G401 (cell line): ENCODE results near the gene NDUFV2. TPM values are rescaled to one million over a fixed set of nuclear protein-coding genes. Genes with fewer than 3 reads are reported as not detected.

Experiments used
- DNase-seq: peaks from one replicate; pipeline ENCODE4 v3.0.0-alpha.2; 2015; ENCODE audit warnings: low spot score
- in situ Hi-C: cut with HindIII; loops from 2 replicates; pipeline ENCODE4 v1.10.0; 2016; ENCODE audit warnings: low sequenced_read_pairs, mixed read lengths
- total RNA-seq: library from RNA; depleted of rRNA; stranded (reverse); fragments of >200 nt; shearing (Covaris generic); gene quantifications from 2 replicates; pipeline ENCODE4 v1.2.3, GENCODE V29; 2014; rRNA removed

NDUFV2 gene
- total RNA-seq, 1 experiment from 2014 or later = 286 TPM

DNA sequence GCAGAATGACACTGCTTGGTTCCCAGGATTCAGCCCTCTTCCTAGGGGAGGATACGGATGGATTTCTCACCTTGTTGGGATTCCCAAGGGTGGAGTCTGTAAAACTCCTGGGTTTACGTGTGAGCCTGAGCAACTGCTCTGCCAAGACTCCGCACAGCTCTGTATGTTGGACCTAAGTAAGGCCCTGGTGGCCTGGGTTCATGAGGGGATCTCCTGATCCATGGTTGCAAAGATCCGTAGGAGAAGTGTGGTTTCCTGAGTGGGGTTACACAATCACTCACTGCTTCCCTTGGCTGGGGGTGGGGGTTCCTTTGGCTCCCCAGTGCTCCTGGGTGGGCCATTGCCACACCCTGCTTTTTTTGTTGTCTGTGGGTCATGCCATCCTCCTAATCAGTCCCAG lies 71.8 kb downstream of the NDUFV2 start:
- no peak for DNase-seq
- in situ Hi-C loops = no loop called here

DNA sequence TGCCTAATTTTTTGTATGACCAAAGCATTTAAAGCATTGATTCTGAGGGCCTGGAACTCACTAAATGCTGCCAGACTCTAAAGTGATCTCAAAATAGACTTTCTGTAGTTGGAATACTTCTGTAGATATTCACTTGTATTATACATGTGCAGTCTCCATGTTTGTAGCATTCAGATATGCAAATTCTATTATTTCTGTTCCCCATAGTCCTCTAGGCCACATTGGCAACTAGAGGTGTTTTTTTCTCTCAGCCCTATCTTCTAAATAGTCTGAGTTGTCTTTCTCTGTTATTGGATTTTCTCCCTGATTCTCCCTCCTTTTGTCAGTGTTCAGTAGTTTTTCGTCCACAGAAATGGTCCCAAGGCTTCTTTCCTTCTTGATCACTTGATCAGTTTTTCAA lies 72.6 kb downstream of the NDUFV2 start:
- in situ Hi-C loops = no loop called here
- DNase-seq = no peak

DNA sequence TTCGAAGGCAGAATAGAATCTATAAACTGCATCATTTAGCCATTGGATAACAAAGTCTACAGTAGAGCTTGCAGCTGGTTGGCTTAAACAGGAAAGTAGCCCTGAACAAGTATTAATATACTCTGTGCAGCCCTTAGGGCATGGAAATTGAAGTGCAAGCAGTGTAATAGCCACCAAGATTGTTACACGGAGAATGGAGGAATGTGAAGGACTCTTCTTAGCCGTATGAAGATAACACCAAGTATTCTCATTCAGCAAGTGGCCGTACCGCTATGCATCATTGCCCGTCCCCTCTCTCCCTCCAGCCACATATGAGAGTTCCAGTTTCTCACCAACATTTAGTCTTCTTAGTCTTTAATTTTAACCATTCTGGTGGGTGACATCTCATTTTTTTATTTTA lies 74.5 kb downstream of the NDUFV2 start:
- in situ Hi-C loops = no loop called here
- no peak for DNase-seq

DNA sequence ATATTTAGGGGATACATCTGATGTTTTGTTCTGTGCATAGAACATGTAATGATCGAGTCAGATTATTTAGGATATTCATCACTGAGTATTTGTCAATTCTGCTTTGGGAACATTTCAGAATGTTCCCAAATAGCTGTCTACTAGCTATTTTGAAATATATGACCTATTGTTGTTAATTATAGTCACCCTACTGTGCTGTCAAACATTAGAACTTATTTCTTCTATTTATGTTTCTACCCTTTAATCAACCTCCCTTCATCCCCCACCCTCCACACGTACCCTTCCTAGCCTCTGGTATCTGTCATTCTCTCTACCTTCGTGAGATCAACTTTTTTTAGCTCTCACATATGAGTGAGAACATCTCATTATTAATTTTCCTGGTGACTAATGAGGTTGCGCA lies 75.0 kb downstream of the NDUFV2 start:
- no peak for DNase-seq
- in situ Hi-C loops = no loop called here

DNA sequence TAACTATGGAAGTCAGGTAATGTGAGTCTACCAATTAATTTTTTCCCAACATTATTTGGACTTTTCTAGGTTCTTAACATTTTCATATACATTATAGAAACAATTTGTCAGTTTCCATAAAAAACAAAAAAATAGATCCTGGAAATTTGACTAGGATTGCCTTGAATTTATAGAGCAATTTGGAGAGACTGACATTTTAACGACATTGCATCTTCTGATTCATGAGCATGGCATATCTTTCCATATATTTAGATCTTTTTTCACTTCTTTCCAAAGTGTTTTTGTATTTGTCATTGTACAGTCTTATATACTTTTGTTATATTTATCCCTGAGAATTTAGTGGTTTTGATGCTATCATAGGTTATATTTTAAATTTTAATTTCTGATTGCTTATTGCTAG lies 76.1 kb downstream of the NDUFV2 start:
- no peak for DNase-seq
- in situ Hi-C loops = no loop called here

DNA sequence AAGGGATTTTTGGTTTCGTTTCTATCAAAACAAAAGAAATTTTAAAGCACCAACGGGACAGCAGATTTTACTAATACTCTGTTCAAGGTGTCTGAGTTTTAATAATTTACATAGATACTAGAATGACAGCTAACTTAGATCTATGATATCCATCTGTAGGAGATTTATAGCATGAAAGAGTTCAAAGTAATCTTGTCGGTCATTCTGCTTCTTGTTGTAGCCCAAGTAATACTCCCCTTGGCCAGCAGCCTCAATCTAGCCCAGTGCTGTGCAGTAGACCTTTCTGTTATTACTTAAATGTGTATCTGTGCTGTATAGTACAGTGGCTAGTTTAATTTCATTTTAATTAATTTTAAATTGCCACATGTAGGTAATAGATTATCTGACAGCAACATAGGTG lies 78.8 kb downstream of the NDUFV2 start:
- DNase-seq = no peak
- in situ Hi-C loops = no loop called here

DNA sequence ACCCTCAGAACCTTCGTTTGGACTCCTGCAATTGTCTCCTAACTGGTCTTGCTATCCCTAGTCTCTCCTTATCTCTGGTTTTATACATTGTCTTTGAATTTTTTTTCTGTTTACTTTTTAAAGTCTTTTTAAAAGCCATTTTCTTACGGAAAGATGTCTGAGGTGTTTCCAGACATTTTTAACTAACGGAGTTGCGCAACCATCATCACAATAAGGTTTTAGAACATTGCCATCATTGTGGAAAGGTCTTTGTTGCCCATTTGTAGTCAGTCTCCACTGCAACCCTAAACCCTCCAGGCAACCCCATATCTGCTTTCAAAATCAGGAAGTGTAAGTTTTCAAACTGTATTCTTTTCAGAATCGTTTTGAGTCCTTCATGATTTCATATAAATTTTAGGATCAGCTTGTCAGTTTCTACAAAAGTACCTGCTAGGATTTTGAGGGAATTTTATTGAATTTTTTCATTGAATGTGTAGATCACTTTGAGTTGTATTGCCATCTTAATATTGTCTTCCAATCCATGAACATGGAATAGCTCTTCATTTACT lies 80.4 kb downstream of the NDUFV2 start:
- no peak for DNase-seq

More for the DNA sequence above, 80.4 kb downstream of the NDUFV2 start:
- in situ Hi-C loops = no loop called here

Other genes starting within 250 kb of the NDUFV2 start
- 3.3 and 7.9 TPM in 2 replicates for gene ANKRD12, start 34.1 kb downstream of the NDUFV2 start, total RNA-seq
- gene TWSG1, start 232.1 kb downstream of the NDUFV2 start, total RNA-seq = 31.3 and 50.7 TPM in 2 replicates